Measurements from ENCODE around the gene HS6ST3.
"Not testable (repeated sequence)": the region's sequence is repeated elsewhere in the genome, so short reads cannot be mapped to it uniquely, and the experiment has no call there.

HS6ST3 gene

DNA sequence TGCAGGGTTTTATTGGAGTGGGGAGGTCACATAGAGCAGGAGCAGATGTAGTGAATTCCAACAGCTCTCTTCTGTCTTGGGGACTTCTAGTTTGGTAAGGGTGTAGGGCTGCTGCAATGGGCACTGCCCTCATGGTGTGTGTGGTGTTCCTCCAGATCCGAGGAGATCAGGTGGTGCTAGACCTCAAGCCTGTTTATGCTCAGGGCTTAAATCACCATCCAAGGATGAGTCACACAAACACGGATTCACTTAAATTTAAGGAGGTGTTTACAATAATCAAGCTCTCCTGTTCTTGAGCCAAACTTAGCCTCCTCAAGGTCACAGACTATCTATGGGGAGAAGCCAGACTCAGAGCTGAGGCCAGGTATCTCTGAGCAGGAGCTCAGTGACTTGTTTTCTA, 23.0 kb downstream of the HS6ST3 start:
- ChIA-PET CTCF (interaction anchor here (1.5 kb wide), 1 partner anchor 9 kb away, joined by 4 read pairs; no protein-coding TSS in a partner anchor), POLR2A (no interaction called here)
- no peak for DNase-seq (ENCODE audit: extremely low spot score)
- TF ChIP-seq CTCF (IDR thresholded peaks at IDR 0.05; ENCODE audit: control extremely low read depth, extremely low read depth, low read depth, missing control alignments): no peak

DNA sequence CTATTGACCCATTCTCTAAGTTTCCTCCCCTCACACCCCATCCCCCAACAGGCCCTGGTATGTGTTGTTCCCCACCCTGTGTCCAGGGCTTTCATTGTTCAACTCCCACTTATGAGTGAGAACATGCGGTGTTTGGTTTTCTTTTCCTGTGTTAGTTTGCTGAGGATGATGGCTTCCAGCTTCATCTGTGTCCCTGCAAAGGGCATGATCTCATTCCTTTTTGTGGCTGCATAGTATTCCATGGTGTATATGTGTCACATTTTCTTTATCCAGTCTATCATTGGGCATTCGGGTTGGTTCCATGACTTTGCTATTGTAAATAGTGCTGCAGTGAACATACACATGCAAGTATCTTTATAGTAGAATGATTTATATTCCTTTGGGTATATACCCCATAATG, 25.5 kb downstream of the HS6ST3 start:
- CTCF ChIA-PET; POLR2A ChIA-PET; DNase-seq (ENCODE audit: extremely low spot score): not testable (repeated sequence)

DNA sequence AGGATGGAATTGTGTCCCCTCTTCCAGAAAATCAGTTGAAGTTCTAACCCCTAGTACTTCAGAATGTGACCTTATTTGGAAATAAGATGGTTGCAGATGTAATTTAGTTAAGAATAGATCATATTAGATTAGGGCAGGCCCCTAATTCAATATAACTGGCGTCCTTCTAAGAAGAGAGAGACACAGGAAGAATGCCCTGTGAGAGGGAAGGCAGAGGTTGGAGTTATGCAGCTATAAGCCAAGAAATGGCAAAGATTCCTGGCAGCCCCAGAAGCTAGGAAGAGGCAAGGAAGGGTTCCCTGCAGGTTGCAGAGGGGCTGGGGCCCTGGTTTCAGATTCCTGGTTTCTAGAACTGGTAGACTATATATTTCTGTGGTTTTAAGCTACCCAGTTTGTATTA, 30.0 kb downstream of the HS6ST3 start:
- no peak for TF ChIP-seq CTCF (IDR thresholded peaks at IDR 0.05; ENCODE audit: control extremely low read depth, extremely low read depth, low read depth, missing control alignments)
- DNase-seq (ENCODE audit: extremely low spot score): no peak
- ChIA-PET POLR2A (no interaction called here), CTCF (no interaction called here)

GRCh38 chr13:96130818-96131340, 41.0 kb downstream of the HS6ST3 start:
- CTCF ChIA-PET: no interaction called here
- no peak for DNase-seq (ENCODE audit: extremely low spot score)
- TF ChIP-seq CTCF (IDR thresholded peaks at IDR 0.05; ENCODE audit: control extremely low read depth, extremely low read depth, low read depth, missing control alignments): no peak
- POLR2A ChIA-PET: no interaction called here

- ChIA-PET POLR2A (no interaction called here), CTCF (no interaction called here)
- no peak for DNase-seq (ENCODE audit: extremely low spot score)
- no peak for TF ChIP-seq CTCF (IDR thresholded peaks at IDR 0.05; ENCODE audit: control extremely low read depth, extremely low read depth, low read depth, missing control alignments)
Observed at GRCh38 chr13:96141032-96141431, 51.1 kb downstream of the HS6ST3 start.

GRCh38 chr13:96159725-96160124, 69.8 kb downstream of the HS6ST3 start:
- CTCF ChIA-PET: interaction anchor here (0.9 to 1.7 kb wide), 2 partner anchors 12 to 16 kb away, joined by 3 to 4 read pairs; no protein-coding TSS in a partner anchor
- no peak for TF ChIP-seq CTCF (IDR thresholded peaks at IDR 0.05; ENCODE audit: control extremely low read depth, extremely low read depth, low read depth, missing control alignments)
- POLR2A ChIA-PET: no interaction called here
- no peak for DNase-seq (ENCODE audit: extremely low spot score)

- DNase-seq (ENCODE audit: extremely low spot score): no peak
- no peak for TF ChIP-seq CTCF (IDR thresholded peaks at IDR 0.05; ENCODE audit: control extremely low read depth, extremely low read depth, low read depth, missing control alignments)
- ChIA-PET POLR2A (no interaction called here), CTCF (interaction anchor here (1.2 kb wide), 1 partner anchor 14 kb away, joined by 4 read pairs; no protein-coding TSS in a partner anchor)
Observed at GRCh38 chr13:96161141-96161540, 71.2 kb downstream of the HS6ST3 start.

Data from GM10248 (cell line).